ENCODE data around the gene RFPL2.
"Not testable (repeated sequence)": the region's sequence is repeated elsewhere in the genome, so short reads cannot be mapped to it uniquely, and the experiment has no call there.

Gene RFPL2

DNA sequence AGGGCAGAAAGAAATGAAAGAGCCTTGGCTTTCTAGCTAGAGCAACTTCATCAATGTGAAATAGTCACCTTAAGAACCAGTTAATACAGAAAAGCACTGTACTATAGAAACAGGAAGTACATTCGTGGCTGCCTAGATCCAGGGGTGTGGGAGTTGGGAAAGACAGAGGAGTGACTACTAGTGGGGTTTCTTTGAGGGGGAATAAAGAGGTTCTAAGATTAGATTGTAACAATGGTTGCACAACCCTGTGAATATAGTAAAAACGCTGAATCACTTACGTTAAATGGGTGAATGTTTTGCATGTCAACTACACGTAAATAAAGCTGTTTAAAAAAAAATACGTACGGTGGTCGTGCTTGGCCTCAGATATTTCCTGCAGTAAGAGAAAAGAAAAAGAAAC is 54.2 kb downstream of the RFPL2 start:
- H3K9me3 ChIP-seq (ENCODE audit: control insufficient read depth, low read length); H3K4me3 ChIP-seq (ENCODE audit: low read length); H3K9ac ChIP-seq (ENCODE audit: low read length); H3K4me1 ChIP-seq (ENCODE audit: control insufficient read depth, insufficient read depth, low read length); H3K27me3 ChIP-seq (ENCODE audit: control insufficient read depth, insufficient read depth, low read length); H3K36me3 ChIP-seq (ENCODE audit: control insufficient read depth, insufficient read depth, low read length): not testable (repeated sequence)

DNA sequence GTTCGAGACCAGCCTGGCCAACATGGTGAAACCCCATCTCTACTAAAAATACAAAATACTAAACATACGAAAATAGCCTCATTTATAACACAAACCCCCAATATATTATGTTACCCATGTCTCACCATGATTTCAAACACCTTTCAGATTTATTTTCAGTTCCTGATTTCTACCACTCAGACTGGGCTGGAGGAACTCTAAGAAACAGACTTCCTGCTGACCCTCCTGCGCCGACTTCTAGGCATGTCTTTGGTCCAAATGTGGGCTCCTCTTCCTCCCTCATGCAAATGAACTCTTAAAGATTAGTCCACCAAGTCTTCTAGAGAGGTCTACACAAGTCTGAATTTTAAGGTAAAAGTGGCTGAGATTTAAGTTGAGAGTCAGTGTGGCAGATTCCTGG is 56.5 kb downstream of the RFPL2 start:
- not testable (repeated sequence) for H3K9me3 ChIP-seq (ENCODE audit: control insufficient read depth, low read length); H3K36me3 ChIP-seq (ENCODE audit: control insufficient read depth, insufficient read depth, low read length); H3K4me3 ChIP-seq (ENCODE audit: low read length); H3K27me3 ChIP-seq (ENCODE audit: control insufficient read depth, insufficient read depth, low read length); H3K9ac ChIP-seq (ENCODE audit: low read length); H3K4me1 ChIP-seq (ENCODE audit: control insufficient read depth, insufficient read depth, low read length)

DNA sequence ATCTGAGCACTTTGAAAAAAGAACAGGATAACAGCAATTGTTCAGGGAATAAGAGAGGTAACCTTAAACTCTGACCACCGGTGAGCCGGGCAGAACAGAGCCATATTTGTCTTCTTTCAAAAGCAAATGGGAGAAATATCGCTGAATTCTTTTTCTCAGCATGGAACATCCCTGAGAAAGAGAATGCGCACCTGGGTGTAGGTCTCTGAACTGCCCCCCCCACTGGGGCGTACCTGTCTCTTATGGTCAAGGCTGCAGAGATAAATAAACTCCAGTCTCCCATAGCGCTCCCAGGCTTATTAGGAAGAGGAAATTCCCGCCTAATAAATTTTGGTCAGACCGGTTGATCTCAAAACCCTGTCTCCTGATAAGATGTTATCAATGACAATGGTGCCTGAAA is 57.7 kb downstream of the RFPL2 start:
- H3K36me3 ChIP-seq (ENCODE audit: control insufficient read depth, insufficient read depth, low read length); H3K4me1 ChIP-seq (ENCODE audit: control insufficient read depth, insufficient read depth, low read length): not testable (repeated sequence)

DNA sequence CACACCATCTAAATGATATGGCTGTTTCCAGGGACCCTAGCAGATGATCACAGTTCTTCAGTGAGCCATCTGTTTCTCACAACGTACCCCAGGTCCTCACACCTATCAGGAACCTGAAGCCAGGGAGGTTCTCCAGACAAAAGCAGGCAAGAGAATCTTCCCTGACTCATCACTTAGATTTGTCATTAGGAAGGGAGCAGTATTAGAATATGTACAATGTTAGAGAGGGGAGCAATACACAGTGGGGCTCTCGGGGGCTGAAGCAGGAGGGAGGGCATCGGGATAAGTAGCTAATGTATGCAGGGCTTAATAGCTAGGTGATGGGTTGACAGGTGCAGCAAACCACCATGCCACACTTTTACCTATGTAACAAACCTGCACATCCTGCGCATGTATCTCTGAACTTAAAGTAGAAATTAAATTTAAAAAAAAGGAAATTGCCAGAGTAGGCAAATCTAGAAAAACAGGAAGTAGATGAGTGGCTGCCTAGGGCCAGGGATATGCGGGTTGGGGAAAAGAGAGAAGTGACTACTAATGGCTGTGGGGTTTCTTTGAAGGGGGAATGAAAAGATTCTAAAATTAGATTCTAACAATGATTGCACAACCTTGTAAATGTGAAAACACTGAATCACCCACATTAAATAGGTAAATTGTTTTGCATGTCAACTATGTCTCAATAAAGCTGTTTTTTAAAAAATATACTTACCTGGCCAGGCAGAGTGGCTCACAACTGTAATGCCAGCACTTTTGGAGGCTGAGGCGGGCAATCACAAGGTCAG is 60.2 kb downstream of the RFPL2 start:
- H3K4me3 ChIP-seq (ENCODE audit: low read length), result no peak overlapping the region
- no peaks in the 10 kb centered on the region for H3K9me3 ChIP-seq (ENCODE audit: control insufficient read depth, low read length)
- no peaks in the 10 kb centered on the region for H3K36me3 ChIP-seq (ENCODE audit: control insufficient read depth, insufficient read depth, low read length)
- no peak overlapping the region for H3K9ac ChIP-seq (ENCODE audit: low read length)
- no peaks in the 10 kb centered on the region for H3K27me3 ChIP-seq (ENCODE audit: control insufficient read depth, insufficient read depth, low read length)
- H3K4me1 ChIP-seq (ENCODE audit: control insufficient read depth, insufficient read depth, low read length), result no peaks in the 10 kb centered on the region

More for the DNA sequence above, 57.7 kb downstream of the RFPL2 start:
- H3K27me3 ChIP-seq (ENCODE audit: control insufficient read depth, insufficient read depth, low read length); H3K9ac ChIP-seq (ENCODE audit: low read length); H3K9me3 ChIP-seq (ENCODE audit: control insufficient read depth, low read length); H3K4me3 ChIP-seq (ENCODE audit: low read length): not testable (repeated sequence)

DNA sequence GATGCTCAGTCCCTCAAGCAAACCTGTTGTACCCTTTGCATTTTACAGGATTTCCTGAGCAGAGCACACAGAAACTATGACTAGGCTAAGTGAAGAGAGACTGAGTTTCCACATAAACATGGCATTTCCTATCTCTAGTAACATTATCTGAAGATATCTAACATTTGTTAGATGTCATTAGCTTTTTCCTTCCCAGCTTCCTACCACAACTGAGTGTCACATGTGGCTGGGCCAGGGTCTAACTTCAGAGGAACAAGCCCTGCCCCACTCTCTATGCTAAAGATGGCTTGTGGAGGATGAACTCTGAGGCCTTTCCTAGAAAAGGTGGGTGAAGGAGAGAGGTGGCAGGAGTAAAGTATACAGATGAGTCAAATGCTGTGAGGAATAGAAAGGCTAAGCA is 62.3 kb downstream of the RFPL2 start:
- Histone ChIP-seq H3K36me3 (ENCODE audit: control insufficient read depth, insufficient read depth, low read length) (no peaks in the 10 kb centered on the region), H3K27me3 (ENCODE audit: control insufficient read depth, insufficient read depth, low read length) (no peaks in the 10 kb centered on the region), H3K9me3 (ENCODE audit: control insufficient read depth, low read length) (no peaks in the 10 kb centered on the region), H3K9ac (ENCODE audit: low read length) (no peak overlapping the region), H3K4me1 (ENCODE audit: control insufficient read depth, insufficient read depth, low read length) (no peaks in the 10 kb centered on the region), H3K4me3 (ENCODE audit: low read length) (no peak overlapping the region)

DNA sequence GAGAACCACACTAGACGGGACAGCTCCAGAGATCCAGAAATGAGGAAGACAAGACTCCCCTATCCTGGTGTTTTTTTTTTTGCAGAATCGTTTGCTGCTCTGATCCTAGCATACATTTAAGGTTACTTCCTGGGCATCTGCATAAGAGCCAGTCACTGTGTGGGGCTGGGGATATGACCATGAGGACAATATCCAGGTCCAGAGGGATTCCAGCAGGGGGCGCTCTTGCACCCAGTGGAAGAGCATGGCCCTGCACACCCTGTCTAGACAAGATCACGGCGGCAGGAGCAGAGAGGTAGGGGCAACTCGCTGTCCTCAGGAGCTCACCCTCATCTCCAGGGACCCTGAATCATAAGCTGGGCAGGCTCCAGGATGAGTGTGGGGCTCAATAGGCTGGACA is 64.2 kb downstream of the RFPL2 start:
- H3K9me3 ChIP-seq (ENCODE audit: control insufficient read depth, low read length); H3K36me3 ChIP-seq (ENCODE audit: control insufficient read depth, insufficient read depth, low read length): not testable (repeated sequence)

More for the DNA sequence above, 64.2 kb downstream of the RFPL2 start:
- not testable (repeated sequence) for H3K27me3 ChIP-seq (ENCODE audit: control insufficient read depth, insufficient read depth, low read length); H3K9ac ChIP-seq (ENCODE audit: low read length); H3K4me3 ChIP-seq (ENCODE audit: low read length); H3K4me1 ChIP-seq (ENCODE audit: control insufficient read depth, insufficient read depth, low read length)

Data from mucosa of stomach (tissue), 1 donor.